Activated naive CD4-positive, alpha-beta T cell treated with anti-CD3 and anti-CD28 coated beads, Interleukin-2, amount 50 U/mL, for 16 hours (primary cell): ENCODE data around the gene CARTPT.

Experiments
- DNase-seq: peaks from one replicate; pipeline ENCODE4 v3.0.0-alpha.2; 2020

CARTPT gene

DNA sequence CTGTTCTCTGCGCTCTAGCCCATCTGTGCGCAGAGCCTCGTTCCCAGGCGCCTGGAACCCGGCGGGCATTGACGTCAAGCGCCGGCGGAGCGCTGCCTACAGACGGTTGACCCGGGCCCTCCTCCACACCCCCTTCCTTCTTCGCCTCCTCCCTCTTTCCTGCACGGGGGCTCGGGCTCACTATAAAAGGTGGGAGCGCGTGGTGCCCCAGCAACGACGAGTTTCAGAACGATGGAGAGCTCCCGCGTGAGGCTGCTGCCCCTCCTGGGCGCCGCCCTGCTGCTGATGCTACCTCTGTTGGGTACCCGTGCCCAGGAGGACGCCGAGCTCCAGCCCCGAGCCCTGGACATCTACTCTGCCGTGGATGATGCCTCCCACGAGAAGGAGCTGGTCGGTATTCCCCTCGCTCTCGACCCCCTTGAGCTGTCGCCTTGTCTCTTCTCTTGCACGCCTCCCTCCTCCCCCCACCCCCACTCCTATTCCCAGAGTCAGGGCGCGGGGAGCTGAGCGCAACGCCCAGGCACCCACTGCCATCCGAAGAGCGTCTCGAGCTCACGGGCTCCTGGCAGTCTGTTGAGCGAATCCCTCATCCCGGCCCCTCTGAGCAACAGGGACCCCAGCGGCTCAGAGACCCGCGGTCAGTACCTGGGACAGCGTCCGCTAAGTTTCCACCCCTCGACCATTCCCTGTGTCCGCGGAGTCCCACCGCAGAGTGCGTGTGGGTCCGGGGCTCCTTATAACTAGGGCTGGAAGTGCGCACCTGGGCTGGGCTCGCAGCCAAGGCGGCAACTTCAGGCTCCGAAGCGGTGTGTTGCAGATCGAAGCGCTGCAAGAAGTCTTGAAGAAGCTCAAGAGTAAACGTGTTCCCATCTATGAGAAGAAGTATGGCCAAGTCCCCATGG is at the start of gene CARTPT:
Gene CARTPT, plus strand, starts transcription at position 213 of the 902 bp plus-strand sequence. Its CDS starts 19 bp downstream, at position 232.
- DNase-seq, result no peak

DNA sequence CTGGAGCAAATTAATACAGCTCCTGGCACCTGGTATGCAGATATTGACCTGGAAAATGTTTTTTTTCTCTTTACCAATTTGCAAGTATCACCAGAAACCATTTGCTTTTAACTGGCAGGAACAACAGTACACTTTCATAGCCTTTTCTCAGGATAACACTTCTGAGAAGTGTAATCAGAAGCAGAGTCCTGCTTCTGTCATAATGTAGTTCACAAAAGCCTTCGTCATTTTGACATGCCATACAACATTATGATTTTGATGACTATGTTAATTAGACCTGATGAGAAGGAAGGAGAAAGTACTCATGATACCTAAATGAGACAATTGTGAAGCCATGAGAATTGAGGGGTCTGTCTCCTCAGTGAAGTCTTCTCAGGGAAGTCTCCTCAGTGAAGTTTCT is 41.1 kb upstream of the CARTPT start:
- no peak for DNase-seq

DNA sequence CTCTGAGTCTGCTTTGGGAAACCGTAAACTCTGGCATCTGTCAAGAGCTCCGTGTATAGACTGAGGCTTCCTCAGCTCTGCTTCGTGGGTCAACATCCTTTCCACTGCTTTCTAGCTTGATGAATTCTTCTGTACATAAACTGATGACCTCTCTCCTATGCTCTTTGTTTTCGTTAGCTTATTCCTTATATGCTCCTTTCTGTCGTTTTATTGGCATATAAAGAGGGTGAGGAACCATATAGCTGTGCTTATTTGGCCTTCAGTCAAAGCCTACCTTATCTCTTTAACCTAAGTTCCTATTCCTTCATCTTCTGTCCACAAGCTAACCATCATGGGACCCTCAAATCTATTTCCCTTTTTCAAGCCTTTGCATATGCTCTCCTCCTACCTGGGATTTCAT is 39.4 kb upstream of the CARTPT start:
- DNase-seq, result no peak

- no peak for DNase-seq
Observed at GRCh38 chr5:71680510-71680909, 38.6 kb upstream of the CARTPT start.

- DNase-seq, result no peak
Observed at GRCh38 chr5:71681296-71681695, 37.8 kb upstream of the CARTPT start.

- DNase-seq, result no peak
Observed at GRCh38 chr5:71684309-71684708, 34.8 kb upstream of the CARTPT start.

DNA sequence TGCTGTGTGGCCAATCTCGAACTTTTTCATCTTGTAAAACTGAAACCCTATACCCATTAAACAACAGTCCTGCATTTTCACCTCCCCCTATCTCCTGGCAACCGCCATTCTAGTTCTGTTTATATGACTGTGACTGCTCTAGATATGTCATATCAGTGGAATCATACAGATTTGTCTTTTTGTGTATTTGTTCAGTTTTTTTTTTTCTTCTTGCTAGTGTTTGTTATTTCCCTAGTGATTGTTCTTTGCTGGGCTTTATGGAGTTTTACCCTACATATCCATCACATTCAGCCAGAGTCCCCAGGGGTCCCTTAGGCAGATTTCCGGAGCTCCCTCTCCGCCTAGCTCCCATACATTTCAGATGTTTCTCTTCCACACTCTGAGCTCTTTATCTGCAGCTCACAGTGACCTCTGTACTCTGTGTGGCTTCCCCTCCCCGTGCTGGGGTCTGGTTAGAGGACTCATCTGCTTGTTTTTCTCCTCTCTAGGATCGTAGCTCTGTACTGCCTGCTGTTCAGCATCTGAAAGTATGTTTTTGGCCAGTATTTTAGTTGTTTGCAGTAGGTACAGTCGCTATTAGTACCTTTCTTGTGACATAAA is 25.1 kb upstream of the CARTPT start:
- no peak for DNase-seq

- DNase-seq, result no peak
Observed at GRCh38 chr5:71695071-71695470, 24.0 kb upstream of the CARTPT start.

- no peak for DNase-seq
Observed at GRCh38 chr5:71695595-71695994, 23.5 kb upstream of the CARTPT start.

DNA sequence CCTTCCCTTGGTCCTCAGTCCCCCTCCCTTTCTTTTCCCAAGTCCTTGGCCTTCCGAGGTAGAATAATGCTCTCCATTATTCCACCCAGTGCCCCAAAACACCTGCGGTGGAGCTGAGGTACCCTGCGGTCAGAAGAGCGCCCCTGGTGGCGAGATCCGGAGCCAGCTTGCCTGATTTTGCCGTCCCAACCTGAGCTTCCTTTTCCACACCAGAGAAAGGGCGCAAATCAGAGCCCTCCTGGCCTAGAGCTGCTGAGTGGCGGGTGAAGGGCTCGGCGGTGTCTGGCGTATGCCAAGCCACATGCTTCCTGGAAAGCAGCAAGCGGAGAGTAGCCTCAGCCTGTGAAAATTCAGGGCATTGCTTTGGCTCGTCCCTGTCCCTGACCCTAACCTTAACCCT is 21.1 kb upstream of the CARTPT start:
- DNase-seq, result no peak

DNA sequence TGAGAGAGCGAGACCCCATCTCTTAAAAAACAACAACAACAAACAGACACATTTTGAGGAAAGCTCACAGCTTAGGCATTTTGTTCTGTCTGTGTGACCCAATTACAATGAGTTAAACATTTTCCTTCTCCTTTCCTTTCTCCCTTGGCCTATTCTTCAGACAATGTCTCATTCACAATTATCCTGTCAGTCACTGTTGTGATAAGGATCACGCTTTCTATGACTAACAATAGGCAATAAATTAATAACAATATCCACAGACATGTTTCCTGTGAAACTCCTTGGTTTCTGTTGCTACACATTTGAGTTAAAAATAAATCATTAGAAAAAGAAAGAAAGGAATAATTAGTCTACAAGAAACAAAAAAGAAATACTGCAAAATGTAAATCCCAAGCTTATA is 19.8 kb upstream of the CARTPT start:
- no peak for DNase-seq

DNA sequence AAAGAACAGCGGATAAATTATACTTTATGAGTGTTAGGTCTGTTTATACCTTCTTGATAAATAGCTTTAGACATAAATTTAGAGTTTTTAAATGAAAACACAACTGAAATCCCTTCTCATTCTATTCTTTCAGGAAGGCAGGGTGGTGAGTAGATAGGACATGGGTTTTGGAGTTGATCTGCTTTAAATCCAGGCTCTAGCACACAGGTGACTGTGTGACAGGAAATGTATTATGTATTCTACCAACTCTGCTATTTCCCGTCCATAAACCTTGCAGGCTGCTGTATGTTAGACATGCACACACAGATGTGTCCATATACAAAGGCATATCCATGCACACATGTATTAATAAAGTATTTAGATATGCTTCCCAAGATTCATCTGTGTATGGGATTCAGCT is 19.3 kb upstream of the CARTPT start:
- DNase-seq, result no peak

DNA sequence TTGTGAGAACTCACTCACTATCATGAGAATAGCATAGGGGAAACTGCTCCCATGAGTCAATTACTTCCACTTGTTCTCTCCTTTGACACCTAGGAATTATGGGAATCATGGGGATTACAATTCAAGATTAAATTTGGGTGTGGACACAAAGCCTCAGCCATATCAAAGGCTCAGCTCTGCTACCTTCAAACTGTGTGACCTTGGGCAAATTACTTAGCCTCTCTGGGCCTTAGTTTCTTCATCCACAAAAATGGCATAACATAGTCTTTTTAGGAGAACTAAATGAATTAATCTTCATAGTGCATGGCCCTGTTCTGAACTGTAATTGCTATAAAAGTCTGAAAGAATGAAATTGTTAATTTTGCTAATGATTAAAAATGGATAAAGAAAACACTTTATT is 18.3 kb upstream of the CARTPT start:
- no peak for DNase-seq

DNA sequence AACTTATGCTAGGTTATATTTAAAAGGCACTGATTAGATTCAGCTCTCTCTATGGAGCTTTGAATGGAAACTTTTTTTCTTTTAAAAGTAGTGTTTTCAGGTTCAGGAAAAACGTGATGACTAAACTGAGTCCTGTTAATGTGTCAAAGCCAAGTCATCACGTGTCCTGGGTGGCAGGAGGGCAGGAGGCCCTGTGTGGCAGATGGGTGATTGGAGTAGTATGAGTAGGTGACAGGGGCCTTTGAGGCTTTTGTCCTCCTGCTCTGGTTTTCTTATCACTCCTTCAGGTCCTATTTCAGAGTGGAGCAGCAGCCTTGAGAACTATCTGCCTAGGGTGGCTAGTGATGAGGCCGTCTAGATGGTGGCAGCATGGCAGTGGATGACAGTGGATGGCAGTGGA is 17.7 kb upstream of the CARTPT start:
- DNase-seq, result no peak

DNA sequence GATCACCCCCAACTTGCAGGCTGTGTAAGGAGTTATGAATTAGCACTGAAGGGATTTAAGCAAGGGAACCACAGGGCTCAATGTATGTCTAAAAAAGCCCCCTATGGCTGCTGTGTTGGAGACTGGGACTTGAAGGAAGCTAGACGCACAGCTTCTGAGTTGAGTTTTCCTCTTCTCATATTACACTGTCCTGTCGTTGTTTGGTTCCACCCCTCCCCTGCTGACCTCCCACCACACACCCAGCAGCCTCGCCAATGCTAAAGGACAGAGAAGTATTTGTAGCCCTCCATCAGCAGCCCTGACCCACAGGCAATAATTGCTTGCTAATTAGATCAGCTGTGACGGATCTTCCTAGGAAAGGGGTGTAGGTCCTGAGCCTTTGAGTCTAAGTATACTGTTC is 15.1 kb upstream of the CARTPT start:
- DNase-seq, result no peak

GRCh38 chr5:71705421-71705820 is 13.7 kb upstream of the CARTPT start:
- DNase-seq, result no peak

DNA sequence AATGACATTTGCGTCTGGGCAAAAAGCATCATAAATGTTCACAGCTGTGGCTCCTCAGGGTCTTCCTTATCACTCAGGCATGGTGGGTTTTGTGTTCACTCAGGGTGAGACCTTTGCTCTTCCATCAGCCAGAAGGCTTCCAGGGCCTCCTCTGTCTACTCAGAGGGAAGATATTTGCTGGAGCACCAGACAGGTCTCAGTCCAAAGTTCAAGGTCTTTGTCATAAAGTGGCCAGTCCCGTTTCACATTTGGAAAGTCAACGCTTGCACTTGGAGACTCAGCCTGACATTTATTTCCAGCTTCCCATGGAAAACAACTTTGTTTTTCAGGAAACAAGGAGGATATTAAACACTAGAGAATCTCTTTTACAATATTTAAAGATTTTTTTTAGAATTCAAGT is 12.2 kb upstream of the CARTPT start:
- DNase-seq, result no peak

DNA sequence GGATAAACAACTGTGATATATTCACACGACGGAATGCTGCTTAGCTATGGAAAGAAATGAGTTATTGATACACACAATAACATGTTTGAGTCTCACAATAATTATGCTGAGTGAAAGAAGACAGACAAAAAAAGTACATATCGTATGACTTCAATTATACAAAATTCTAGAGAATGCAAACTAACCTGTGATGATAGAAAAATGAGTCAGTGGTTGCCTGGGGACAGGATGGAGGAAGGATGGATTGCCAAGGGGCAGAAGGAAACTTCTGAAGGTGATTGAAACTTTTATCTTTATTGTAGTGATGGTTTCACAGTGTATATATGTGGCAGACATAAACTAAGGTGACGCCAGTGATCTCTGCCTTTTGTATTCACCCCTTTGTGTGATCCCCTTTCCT is 7.5 kb upstream of the CARTPT start:
- DNase-seq, result no peak

- DNase-seq, result no peak
Observed at GRCh38 chr5:71714911-71715310, 4.2 kb upstream of the CARTPT start.

- DNase-seq, result no peak
Observed at GRCh38 chr5:71727978-71728377, 8.9 kb downstream of the CARTPT start.

DNA sequence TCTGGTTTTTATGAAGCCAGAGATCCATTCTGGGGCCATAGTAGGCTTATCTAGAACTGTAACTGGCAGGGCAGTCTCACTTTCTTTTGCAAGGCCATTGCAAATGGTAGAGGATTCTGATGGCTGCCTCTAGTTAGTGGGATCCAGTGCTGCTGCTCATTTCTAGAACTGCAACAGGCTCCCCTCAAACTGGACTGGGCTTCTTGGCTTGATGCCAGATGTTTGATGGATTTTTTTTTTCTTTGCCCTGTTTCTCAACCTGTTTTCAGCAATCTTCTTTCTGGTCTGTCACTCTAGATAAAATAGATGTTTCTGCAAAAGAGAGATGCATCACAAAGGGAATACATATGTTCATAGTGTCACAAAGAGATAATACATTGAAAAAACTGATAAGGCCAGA is 11.9 kb downstream of the CARTPT start:
- no peak for DNase-seq

- DNase-seq, result no peak
Observed at GRCh38 chr5:71732011-71732410, 12.9 kb downstream of the CARTPT start.

DNA sequence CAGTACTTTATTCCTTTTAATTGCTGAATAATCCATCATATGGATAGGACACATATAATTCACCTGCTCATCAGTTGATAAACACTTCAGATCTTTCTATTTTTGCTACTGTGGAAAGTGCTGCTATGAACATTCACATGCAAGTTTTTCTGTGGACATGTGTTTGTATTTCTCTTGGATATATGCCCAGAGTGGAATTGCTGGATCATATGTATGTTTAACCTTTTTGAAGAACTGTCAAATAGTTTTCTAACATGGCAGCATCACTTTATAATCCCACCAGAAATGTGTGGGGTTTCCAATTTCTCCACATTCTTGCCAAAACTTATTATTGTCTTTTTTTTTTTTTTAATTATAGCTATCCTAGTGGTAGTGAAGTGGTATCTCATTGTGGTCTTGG is 15.1 kb downstream of the CARTPT start:
- no peak for DNase-seq

- DNase-seq, result no peak
Observed at GRCh38 chr5:71737931-71738539, 19.0 kb downstream of the CARTPT start.
